RWPE2 (cell line): ENCODE results near the gene XPO6.

Experiments
- ATAC-seq: fragments of 200-7000 bp; cut with Tn5 transposase; 3 replicates; pipeline ENCODE4 v1.9.1; 2021; ENCODE audit warnings: low read depth
- DNase-seq: peaks from one replicate; pipeline ENCODE4 v3.0.0-alpha.2; 2020; ENCODE audit warnings: low spot score
- H3K27ac ChIP-seq: fragments of 450-650 bp; 2 replicates; pipeline ENCODE4 v1.5.1; 2017; ENCODE audit warnings: mild to moderate bottlenecking; ENCODE audit not compliant: poor library complexity, severe bottlenecking
- H3K27me3 ChIP-seq: fragments of 250-450 bp; sonication (Bioruptor Pico); 2 replicates; pipeline ENCODE4 v1.5.1; 2021; ENCODE audit warnings: mild to moderate bottlenecking, moderate library complexity; ENCODE audit not compliant: insufficient read depth, poor library complexity, severe bottlenecking
- H3K36me3 ChIP-seq: fragments of 250-450 bp; sonication (Bioruptor Pico); 2 replicates; pipeline ENCODE4 v1.5.1; 2020; ENCODE audit warnings: low read depth, mild to moderate bottlenecking, moderate library complexity
- H3K4me1 ChIP-seq: fragments of 250-450 bp; sonication (Bioruptor Pico); 2 replicates; pipeline ENCODE4 v1.5.1; 2021; ENCODE audit warnings: mild to moderate bottlenecking, moderate library complexity; ENCODE audit not compliant: insufficient read depth, poor library complexity, severe bottlenecking
- H3K4me3 ChIP-seq: fragments of 250-450 bp; sonication (Bioruptor Pico); 2 replicates; pipeline ENCODE4 v1.5.1; 2021; ENCODE audit warnings: mild to moderate bottlenecking, moderate library complexity; ENCODE audit not compliant: severe bottlenecking
- H3K9me3 ChIP-seq: fragments of 250-450 bp; sonication (Bioruptor Pico); 2 replicates; pipeline ENCODE4 v1.5.1; 2021; ENCODE audit warnings: mild to moderate bottlenecking, moderate library complexity; ENCODE audit not compliant: severe bottlenecking
- CTCF ChIP-seq: fragments of 450-650 bp; IDR thresholded peaks from one replicate; pipeline ENCODE4 v1.5.1; 2017; ENCODE audit warnings: mild to moderate bottlenecking, moderate library complexity; ENCODE audit not compliant: poor library complexity, severe bottlenecking

Gene XPO6

GRCh38 chr16:28140788-28141618 is 70.8 kb downstream of the XPO6 start:
- H3K4me1 ChIP-seq = peaks cover 11% of the 10 kb centered on the region
- peak overlapping the region; percentile 7 for H3K27ac ChIP-seq
- no peak for ATAC-seq

GRCh38 chr16:28139530-28139929 is 72.2 kb downstream of the XPO6 start:
- no peak for TF ChIP-seq CTCF
- Histone ChIP-seq H3K27me3 (no peaks in the 10 kb centered on the region), H3K4me3 (no peak overlapping the region), H3K36me3 (peaks cover 85% of the 10 kb centered on the region), H3K9me3 (no peaks in the 10 kb centered on the region), H3K4me1 (peaks cover 11% of the 10 kb centered on the region), H3K27ac (no peak overlapping the region)
- no peak for DNase-seq
- ATAC-seq = no peak

More at GRCh38 chr16:28140788-28141618, 70.8 kb downstream of the XPO6 start:
- H3K36me3 ChIP-seq = peaks cover 85% of the 10 kb centered on the region
- no peak overlapping the region for H3K4me3 ChIP-seq
- DNase-seq = no peak
- TF ChIP-seq CTCF = no peak
- H3K27me3 ChIP-seq = no peaks in the 10 kb centered on the region
- H3K9me3 ChIP-seq = no peaks in the 10 kb centered on the region

- Histone ChIP-seq H3K9me3 (no peaks in the 10 kb centered on the region), H3K27me3 (no peaks in the 10 kb centered on the region), H3K36me3 (peaks cover 85% of the 10 kb centered on the region), H3K27ac (no peak overlapping the region), H3K4me3 (no peak overlapping the region), H3K4me1 (peaks cover 2% of the 10 kb centered on the region)
- DNase-seq (no peak), ATAC-seq (no peak)
- TF ChIP-seq CTCF = no peak
Measured at GRCh38 chr16:28136751-28137434, 74.9 kb downstream of the XPO6 start.

- no peak for TF ChIP-seq CTCF
- Histone ChIP-seq H3K36me3 (peaks cover 96% of the 10 kb centered on the region), H3K4me3 (no peak overlapping the region), H3K27me3 (no peaks in the 10 kb centered on the region), H3K27ac (no peak overlapping the region), H3K4me1 (no peaks in the 10 kb centered on the region), H3K9me3 (no peaks in the 10 kb centered on the region)
- DNase-seq (no peak), ATAC-seq (no peak)
Measured at GRCh38 chr16:28133666-28134065, 78.1 kb downstream of the XPO6 start.
